Smooth muscle cell (in vitro differentiated cells): ENCODE results near the gene CPM. TPM values are rescaled to one million over a fixed set of nuclear protein-coding genes. Genes with fewer than 3 reads are reported as not detected.
A peak's percentile ranks its signal among the peaks of the same experiment; 100 is the strongest.

Experiments
- DNase-seq: peaks from one replicate; lab custom pipeline; 2025; ENCODE audit not compliant: unreplicated experiment; lab: John Stamatoyannopoulos, UW
- H2AFZ ChIP-seq: fragments of 200-600 bp; sonication (generic); 2 replicates; pipeline ENCODE4 v1.6.0; 2016; ENCODE audit warnings: antibody characterized with exemption, low read depth, mild to moderate bottlenecking
- H3F3A ChIP-seq: fragments of 200-600 bp; sonication (generic); 2 replicates; pipeline ENCODE4 v1.6.0; 2017; ENCODE audit warnings: antibody characterized with exemption, low read depth
- H3K27ac ChIP-seq: fragments of 200-600 bp; sonication (generic); 2 replicates; pipeline ENCODE4 v1.5.1; 2016; ENCODE audit warnings: low read depth, mild to moderate bottlenecking
- H3K27me3 ChIP-seq: fragments of 200-600 bp; sonication (generic); 2 replicates; pipeline ENCODE4 v1.6.1; 2016; ENCODE audit warnings: low read depth, mild to moderate bottlenecking
- H3K36me3 ChIP-seq: fragments of 200-600 bp; sonication (generic); 2 replicates; pipeline ENCODE4 v1.5.1; 2016; ENCODE audit warnings: low read depth
- H3K4me1 ChIP-seq: fragments of 200-600 bp; sonication (generic); 2 replicates; pipeline ENCODE4 v1.5.1; 2016; ENCODE audit warnings: low read depth
- H3K4me2 ChIP-seq: fragments of 200-600 bp; sonication (generic); 2 replicates; pipeline ENCODE4 v1.6.0; 2016; ENCODE audit warnings: mild to moderate bottlenecking
- H3K4me3 ChIP-seq: fragments of 200-600 bp; sonication (generic); 2 replicates; pipeline ENCODE4 v1.5.1; 2016; ENCODE audit warnings: mild to moderate bottlenecking
- H3K79me2 ChIP-seq: fragments of 200-600 bp; sonication (generic); 2 replicates; pipeline ENCODE4 v1.6.0; 2016; ENCODE audit warnings: low read depth, mild to moderate bottlenecking
- H3K9ac ChIP-seq: fragments of 200-600 bp; sonication (generic); 2 replicates; pipeline ENCODE4 v1.6.0; 2016; ENCODE audit warnings: low read depth
- H3K9me3 ChIP-seq: fragments of 200-600 bp; sonication (generic); replicated peaks from 2 replicates; pipeline ENCODE4 v1.5.1; 2016; ENCODE audit warnings: low read depth
- H4K20me1 ChIP-seq: fragments of 200-600 bp; sonication (generic); 2 replicates; pipeline ENCODE4 v1.6.0; 2016; ENCODE audit warnings: low read depth
- CTCF ChIP-seq: fragments of 200-600 bp; sonication (generic); IDR thresholded peaks from 2 replicates; pipeline ENCODE4 v1.5.1; 2017; ENCODE audit warnings: borderline replicate concordance, mild to moderate bottlenecking, antibody characterized with exemption; ENCODE audit not compliant: insufficient read depth, poor library complexity, severe bottlenecking
- WGBS: methylation state at CpG from one replicate; pipeline ENCODE4 v1.1.7; 2016; ENCODE audit warnings: low lambda C conversion rate; 5-methylcytosine and 5-hydroxymethylcytosine counted together
- polyA plus RNA-seq: library from polyadenylated mRNA; unstranded; fragments of >200 nt; fragmentation: Nextera tagmentation; extraction: Ambion mirVana; gene quantifications from 2 replicates; pipeline ENCODE4 v1.2.1, GENCODE V29; 2016
- total RNA-seq: library from RNA; depleted of rRNA; stranded (reverse); fragments of >200 nt; gene quantifications from 2 replicates; pipeline ENCODE4 v1.2.3, GENCODE V29; 2014

CPM gene
- total and polyA plus RNA-seq, 2 experiments from 2014 or later: 0.57 to 6.2 TPM

GRCh38 chr12:68832504-68832867, 100.5 kb downstream of the CPM start:
- peaks cover 40% of the 10 kb centered on the region for H3K36me3 ChIP-seq
- H4K20me1 ChIP-seq: peaks cover 96% of the 10 kb centered on the region
- H3K79me2 ChIP-seq: peaks cover 14% of the 10 kb centered on the region
- H3F3A ChIP-seq: peaks cover 11% of the 10 kb centered on the region
- H3K4me2 ChIP-seq: no peak overlapping the region
- no peak overlapping the region for H3K9ac ChIP-seq
- no peak overlapping the region for H2AFZ ChIP-seq
- WGBS: 98% methylated on average over 4 of the region's 4 CpGs
- no peaks in the 10 kb centered on the region for H3K9me3 ChIP-seq
- DNase-seq: no peak
- H3K27me3 ChIP-seq: no peaks in the 10 kb centered on the region
- H3K4me1 ChIP-seq: peaks cover 7% of the 10 kb centered on the region
- H3K4me3 ChIP-seq: no peak overlapping the region
- TF ChIP-seq CTCF: no peak
- H3K27ac ChIP-seq: no peak overlapping the region

GRCh38 chr12:68831751-68832503, 101.0 kb downstream of the CPM start:
- Histone ChIP-seq H3K27ac (peak overlapping the region; percentile 61), H4K20me1 (peaks cover 96% of the 10 kb centered on the region), H3K27me3 (no peaks in the 10 kb centered on the region), H3K4me2 (no peak overlapping the region), H3F3A (peaks cover 16% of the 10 kb centered on the region), H3K9me3 (no peaks in the 10 kb centered on the region), H3K4me1 (peaks cover 7% of the 10 kb centered on the region), H3K4me3 (no peak overlapping the region), H3K9ac (no peak overlapping the region), H3K36me3 (peaks cover 40% of the 10 kb centered on the region), H2AFZ (no peak overlapping the region), H3K79me2 (peaks cover 13% of the 10 kb centered on the region)
- TF ChIP-seq CTCF: no peak
- 92% methylated on average over 14 of the region's 14 CpGs for WGBS
- DNase-seq: no peak

- H3K4me1 ChIP-seq: peaks cover 7% of the 10 kb centered on the region
- peaks cover 95% of the 10 kb centered on the region for H4K20me1 ChIP-seq
- no peak overlapping the region for H3K4me2 ChIP-seq
- peaks cover 39% of the 10 kb centered on the region for H3K36me3 ChIP-seq
- H3K9me3 ChIP-seq: no peaks in the 10 kb centered on the region
- H3K79me2 ChIP-seq: peaks cover 13% of the 10 kb centered on the region
- no peak for TF ChIP-seq CTCF
- no peak overlapping the region for H3K4me3 ChIP-seq
- H2AFZ ChIP-seq: no peak overlapping the region
- WGBS: 92% methylated on average over 6 of the region's 6 CpGs
- peaks cover 19% of the 10 kb centered on the region for H3F3A ChIP-seq
- H3K9ac ChIP-seq: no peak overlapping the region
- H3K27me3 ChIP-seq: no peaks in the 10 kb centered on the region
- peak overlapping the region; percentile 61 for H3K27ac ChIP-seq
- no peak for DNase-seq
Observed at GRCh38 chr12:68831272-68831671, 101.7 kb downstream of the CPM start.

- Histone ChIP-seq H3K79me2 (peaks cover 11% of the 10 kb centered on the region), H3K4me1 (no peaks in the 10 kb centered on the region), H3K9me3 (no peaks in the 10 kb centered on the region), H4K20me1 (peaks cover 95% of the 10 kb centered on the region), H3K4me3 (no peak overlapping the region), H2AFZ (no peak overlapping the region), H3K9ac (no peak overlapping the region), H3F3A (peaks cover 25% of the 10 kb centered on the region), H3K36me3 (peaks cover 49% of the 10 kb centered on the region), H3K4me2 (no peak overlapping the region), H3K27ac (peak overlapping the region; percentile 9), H3K27me3 (no peaks in the 10 kb centered on the region)
- WGBS: 97% methylated on average over 7 of the region's 7 CpGs
- DNase-seq: no peak
- TF ChIP-seq CTCF: no peak
Observed at GRCh38 chr12:68828672-68829068, 104.3 kb downstream of the CPM start.
